ENCODE measurements around the gene C2orf68.
"Not testable (repeated sequence)": the region's sequence is repeated elsewhere in the genome, so short reads cannot be mapped to it uniquely, and the experiment has no call there.

The C2orf68 gene

GRCh38 chr2:85579266-85579935, 32.5 kb downstream of the C2orf68 start:
- no peak for DNase-seq

DNA sequence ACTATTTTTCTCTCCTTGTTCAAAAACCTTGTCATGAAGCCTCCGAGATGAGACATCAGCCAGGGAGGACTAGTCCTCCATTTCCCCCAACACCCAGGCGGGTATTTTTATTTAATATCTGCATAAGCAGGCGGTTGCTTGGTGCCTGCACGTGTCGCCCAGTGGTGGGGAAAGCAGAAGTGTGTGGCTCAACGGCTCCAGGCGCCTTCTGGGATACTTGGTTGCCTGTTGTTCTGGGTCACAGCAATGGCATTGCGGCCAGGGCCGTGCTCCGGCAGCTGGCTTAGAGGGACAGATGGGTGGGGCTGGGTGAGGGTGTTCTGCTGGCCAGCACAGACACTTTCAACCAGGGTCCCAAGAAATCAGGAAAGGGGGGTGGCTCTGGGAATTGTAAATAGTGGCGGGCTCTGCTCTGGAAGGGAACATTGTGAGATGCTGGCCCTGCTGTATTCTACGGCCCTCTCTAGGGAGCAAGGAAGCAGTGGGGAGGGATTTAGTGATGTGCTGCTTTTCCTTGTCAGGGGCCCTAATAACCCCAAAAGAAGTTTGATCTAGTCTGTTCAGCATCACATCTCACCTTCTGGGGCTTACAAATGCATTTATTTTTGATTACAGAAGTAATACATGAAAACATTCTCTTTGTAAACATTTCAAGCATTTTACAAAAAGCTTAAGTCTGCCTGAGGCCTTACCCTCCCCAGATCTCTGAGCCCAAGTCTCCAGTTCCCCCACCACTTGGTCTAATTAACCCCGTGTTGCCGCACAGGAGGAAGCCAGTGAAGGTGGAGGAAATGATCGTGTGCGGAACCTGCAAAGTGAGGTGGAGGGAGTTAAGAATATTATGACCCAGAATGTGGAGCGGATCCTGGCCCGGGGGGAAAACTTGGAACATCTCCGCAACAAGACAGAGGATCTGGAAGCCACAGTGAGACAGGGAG, 33.4 kb downstream of the C2orf68 start:
- no peak for DNase-seq

DNA sequence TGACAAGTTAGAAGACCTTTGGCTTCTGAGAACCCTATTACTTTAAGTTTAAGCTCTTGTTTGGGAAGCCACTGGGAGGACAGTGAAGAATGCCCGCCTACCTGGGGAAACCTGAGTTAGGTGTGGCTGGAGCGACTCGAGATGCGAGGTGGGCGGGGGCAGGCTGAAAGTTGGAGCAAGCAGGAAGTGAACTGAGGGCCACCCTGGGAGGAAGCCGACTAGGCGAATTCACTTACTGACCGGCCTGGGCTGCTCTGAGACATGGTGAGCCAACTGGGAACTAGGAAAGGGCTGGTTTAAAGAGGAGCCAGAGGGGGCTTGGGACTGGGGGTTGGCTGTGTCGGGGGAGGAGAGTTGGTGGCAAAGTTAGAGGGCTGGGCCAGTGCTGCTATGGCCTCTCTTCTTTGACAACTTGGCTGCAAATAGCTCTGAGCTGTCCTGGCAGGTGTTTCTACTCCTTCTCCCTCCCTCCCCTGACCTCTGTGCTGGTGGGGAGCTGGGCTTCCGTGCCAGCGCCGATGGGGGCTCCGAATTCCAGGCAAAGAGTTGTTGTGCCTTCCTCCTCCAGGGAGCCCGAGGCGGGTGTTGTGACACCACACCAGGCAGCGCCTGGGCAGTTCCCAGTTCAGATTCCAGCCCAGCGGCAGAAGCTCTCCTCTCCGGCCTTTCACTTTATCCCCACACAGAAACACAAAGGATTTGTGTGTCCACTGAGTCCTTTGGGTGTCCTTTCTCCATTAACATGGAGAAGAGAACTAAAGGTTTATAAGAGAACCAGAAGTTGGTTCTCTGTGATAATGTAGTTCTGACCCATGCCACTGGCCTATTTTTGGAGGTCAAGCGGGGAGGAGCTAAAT, 34.3 kb downstream of the C2orf68 start, which contains the start of gene VAMP8:
Gene VAMP8, plus strand, starts transcription at position 201 of the 857 bp plus-strand sequence. Its CDS starts 61 bp downstream, at position 262.
- DNase-seq, result no peak

DNA sequence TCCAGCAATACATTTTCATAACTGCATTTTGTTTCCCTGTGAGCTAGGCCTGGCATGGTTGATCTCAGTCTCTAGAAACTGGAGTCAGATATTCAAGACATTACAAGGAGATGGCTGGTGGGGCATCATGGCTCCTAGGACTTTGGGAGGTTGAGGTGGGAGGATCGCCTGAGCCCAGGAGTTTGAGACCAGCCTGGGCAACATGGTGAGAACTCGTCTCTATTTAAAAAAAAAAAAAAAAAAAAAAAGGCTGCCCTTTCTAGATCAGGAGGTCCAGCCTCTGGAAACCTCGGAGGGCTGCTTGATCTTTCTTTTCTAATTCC, 34.8 kb downstream of the C2orf68 start:
- no peak for DNase-seq

GRCh38 chr2:85575739-85576138, 36.1 kb downstream of the C2orf68 start:
- DNase-seq, result no peak

DNA sequence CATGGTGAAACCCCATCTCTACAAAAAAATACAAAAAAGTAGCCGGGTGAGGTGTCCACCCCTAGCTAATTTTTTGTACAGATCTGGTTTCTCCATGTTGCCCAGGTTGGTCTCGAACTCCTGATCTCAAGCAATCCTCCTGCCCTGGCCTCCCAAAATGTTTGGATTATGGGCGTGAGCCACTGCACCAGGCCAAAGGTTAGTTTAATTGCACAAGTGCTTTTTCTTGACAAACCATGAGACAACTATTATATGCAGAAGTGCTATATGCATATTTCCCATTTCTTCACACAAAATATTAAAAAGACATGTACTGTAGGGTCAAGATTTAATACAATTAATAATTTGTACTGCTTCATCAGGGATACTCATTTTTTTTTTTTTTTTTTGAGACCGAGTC, 45.6 kb downstream of the C2orf68 start:
- DNase-seq, result no peak

- no peak for DNase-seq
Observed at GRCh38 chr2:85564144-85564563, 47.7 kb downstream of the C2orf68 start.

GRCh38 chr2:85561280-85562212, 50.3 kb downstream of the C2orf68 start, which contains the start of gene GGCX:
GGCX (minus strand) TSS chr2:85561493; CDS start chr2:85561428, 65 bp downstream.
- peak; percentile 90 for DNase-seq

GRCh38 chr2:85560812-85561279, 51.0 kb downstream of the C2orf68 start:
- DNase-seq, result no peak

- not testable (repeated sequence) for DNase-seq
Observed at GRCh38 chr2:85560403-85560726, 51.5 kb downstream of the C2orf68 start.

DNA sequence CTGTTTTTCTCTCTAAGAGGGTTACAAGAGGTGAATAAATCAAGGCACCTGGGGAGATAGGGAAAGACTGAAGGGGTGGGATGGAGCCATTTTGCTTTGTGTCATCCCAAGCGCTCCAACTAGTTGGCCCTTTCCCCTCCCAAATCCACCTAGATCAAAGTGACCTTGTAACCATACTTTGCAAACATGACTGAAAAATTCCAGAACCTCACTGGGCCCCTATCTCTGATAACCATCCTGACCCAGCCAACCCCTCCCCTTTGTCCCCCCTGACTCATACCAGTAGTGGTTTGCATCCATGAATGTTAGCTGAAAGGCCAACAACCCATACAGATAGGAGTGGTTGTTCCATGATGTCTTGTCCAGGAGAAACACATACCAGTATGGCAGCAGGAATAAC, 53.7 kb downstream of the C2orf68 start:
- DNase-seq, result no peak

GRCh38 chr2:85557130-85557529, 54.7 kb downstream of the C2orf68 start:
- DNase-seq, result no peak

Data from activated gamma-delta T cell (primary cell).